Heart right ventricle (tissue), 16 donors: ENCODE results near the gene PRPF38A. TPM values are rescaled to one million over a fixed set of nuclear protein-coding genes. Genes with fewer than 3 reads are reported as not detected.

ENCODE experiments used
- ATAC-seq, 8 donors: fragments of 200-7000 bp; cut with Tn5 transposase; one replicate each; pipeline ENCODE4 v1.9.1; 2020; ENCODE audit warnings: mild to moderate bottlenecking in 8 of 8, moderate library complexity in 8 of 8, moderate number of reproducible peaks in 1 of 8
- DNase-seq, 2 donors: peaks; one replicate each; pipeline ENCODE4 v3.0.0-alpha.2; 2020
- H3K27ac ChIP-seq, 10 donors: fragments of 200-600 bp; sonication (generic) in 2 of 10; one replicate each; pipeline versions ENCODE4 v1.5.0 to v1.8.0; 2020 to 2022; ENCODE audit warnings: mild to moderate bottlenecking in 3 of 10
- H3K27me3 ChIP-seq, 7 donors: fragments of 200-600 bp; one replicate each; pipeline ENCODE4 v1.8.0; 2021 to 2022; ENCODE audit warnings: mild to moderate bottlenecking in 2 of 7
- H3K36me3 ChIP-seq, 9 donors: fragments of 200-600 bp; sonication (generic) in 1 of 9; one replicate each; pipeline versions ENCODE4 v1.5.0 to v1.8.0; 2020 to 2022; ENCODE audit warnings: mild to moderate bottlenecking in 2 of 9
- H3K4me1 ChIP-seq, 9 donors: fragments of 200-600 bp; sonication (generic) in 1 of 9; one replicate each; pipeline versions ENCODE4 v1.5.0 to v1.8.0; 2020 to 2022; ENCODE audit warnings: mild to moderate bottlenecking in 4 of 9
- H3K4me3 ChIP-seq, 10 donors: fragments of 200-600 bp; sonication (generic) in 2 of 10; one replicate each; pipeline versions ENCODE4 v1.5.0 to v1.8.0; 2020 to 2022; ENCODE audit warnings: mild to moderate bottlenecking in 7 of 10, moderate library complexity in 2 of 10
- H3K9me3 ChIP-seq, 11 donors: fragments of 200-600 bp in 10 of 11; sonication (generic) in 2 of 11; one replicate each; pipeline versions ENCODE4 v1.5.0 to v1.8.0; 2013 to 2022; ENCODE audit warnings: mild to moderate bottlenecking in 2 of 11, control low read depth in 1 of 11, moderate library complexity in 1 of 11
- WGBS, 2 donors: extraction: QIAGEN DNeasy Blood & Tissue Kit; methylation state at CpG; one replicate each; pipeline ENCODE4 v1.1.7; 2013; ENCODE audit warnings: inconsistent platforms in 1 of 2; 5-methylcytosine and 5-hydroxymethylcytosine counted together
- intact Hi-C, 10 donors: fragments of 100-400 bp; cut with DNase I; formaldehyde crosslinking; loops; one replicate each; pipeline versions ENCODE4 v1.11.1 to v1.14.2; 2022
- polyA plus RNA-seq, 2 donors: library from polyadenylated mRNA; stranded (reverse); fragments of 200-250 nt; gene quantifications; one replicate each; pipeline ENCODE4 v1.2.3, GENCODE V29; 2013
- total RNA-seq, 10 donors: library from RNA; stranded (reverse); fragmentation: NEBNext Ultra II Directional in 3 of 10; extraction: Animal tissue kit (Norgen Biotek cat#: 25700) in 3 of 10; gene quantifications; one replicate each; pipeline versions ENCODE4 v1.2.1 to v1.2.4, GENCODE V29; 2021 to 2023
- TF ChIP-seq, protein P1 (sequence below), 9 donors: fragments of 200-600 bp; sonication (generic) in 2 of 9; IDR thresholded peaks; one replicate each; pipeline versions ENCODE4 v1.5.0 to v1.8.0; 2021 to 2022; ENCODE audit warnings: antibody characterized with exemption in 9 of 9, mild to moderate bottlenecking in 5 of 9, moderate library complexity in 1 of 9
- donor health status: Arrhythmogenic right ventricular cardiomyopathy.
- donor health status: ischemic (EF 13 %, LVEDD 7.1; RV severe dilation, severe dysfunction).
- donor health status: healthy with polysubstance abuse.
- donor health status: DM: no; HTN: yes; CAD: no.
- donor health status: DM: no; HTN: no; CAD: no.
- donor health status: ischemic (EF 25% LVEDD 6.9; RV normal size, moderate dysfunction).
- donor health status: ischemic (EF 25% LVEDD 5.7; RV mildly dilated, moderate dysfunction).
- donor health status: healthy.
- donor health status: DM: yes; HTN: yes; CAD: no.
- donor health status: Ischemic cardiomyopathy.
- donor health status: ischemic (EF 35%, LVEDD 5.7; RV mildly dilated, moderate dysfunction).
- donor health status: nonischemic (EF 11% LVEDD 7.7; RV severe dilation, severe dysfunction).
- donor health status: DM: yes; HTN: yes; CAD: no.
- donor health status: PGD.
- donor health status: ischemic (EF 29% LVEDD 5.4; RV normal size, mild dysfunction).
- donor health status: nonischemic (EF 23%, LVEDD 6.1; RV moderate dilation, normal function).

The PRPF38A gene
- total and polyA plus RNA-seq, 12 donors = 6.4 to 20.8 (median 18.1) TPM

GRCh38 chr1:52423055-52423454 is 18.7 kb downstream of the PRPF38A start:
- 98% methylated on average over 2 of the region's 2 CpGs for WGBS, 2 donors
- intact Hi-C loops = no loop called here
- H3K4me3 ChIP-seq = no peak overlapping the region
- peak overlapping the region in 3 of 10 donors; percentile 2 to 63 (median 29) for H3K27ac ChIP-seq
- H3K27me3 ChIP-seq = no peaks in the 10 kb centered on the region
- DNase-seq (no peak), ATAC-seq (no peak)
- peaks cover 0 to 95% (median 8%) of the 10 kb centered on the region in 9 donors for H3K36me3 ChIP-seq
- no peaks in the 10 kb centered on the region for H3K9me3 ChIP-seq
- TF ChIP-seq, protein P1, sequence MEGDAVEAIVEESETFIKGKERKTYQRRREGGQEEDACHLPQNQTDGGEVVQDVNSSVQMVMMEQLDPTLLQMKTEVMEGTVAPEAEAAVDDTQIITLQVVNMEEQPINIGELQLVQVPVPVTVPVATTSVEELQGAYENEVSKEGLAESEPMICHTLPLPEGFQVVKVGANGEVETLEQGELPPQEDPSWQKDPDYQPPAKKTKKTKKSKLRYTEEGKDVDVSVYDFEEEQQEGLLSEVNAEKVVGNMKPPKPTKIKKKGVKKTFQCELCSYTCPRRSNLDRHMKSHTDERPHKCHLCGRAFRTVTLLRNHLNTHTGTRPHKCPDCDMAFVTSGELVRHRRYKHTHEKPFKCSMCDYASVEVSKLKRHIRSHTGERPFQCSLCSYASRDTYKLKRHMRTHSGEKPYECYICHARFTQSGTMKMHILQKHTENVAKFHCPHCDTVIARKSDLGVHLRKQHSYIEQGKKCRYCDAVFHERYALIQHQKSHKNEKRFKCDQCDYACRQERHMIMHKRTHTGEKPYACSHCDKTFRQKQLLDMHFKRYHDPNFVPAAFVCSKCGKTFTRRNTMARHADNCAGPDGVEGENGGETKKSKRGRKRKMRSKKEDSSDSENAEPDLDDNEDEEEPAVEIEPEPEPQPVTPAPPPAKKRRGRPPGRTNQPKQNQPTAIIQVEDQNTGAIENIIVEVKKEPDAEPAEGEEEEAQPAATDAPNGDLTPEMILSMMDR (IDR thresholded peaks at IDR 0.05) = no peak
- H3K4me1 ChIP-seq = peaks cover 0 to 24% (median 10%) of the 10 kb centered on the region in 9 donors

DNA sequence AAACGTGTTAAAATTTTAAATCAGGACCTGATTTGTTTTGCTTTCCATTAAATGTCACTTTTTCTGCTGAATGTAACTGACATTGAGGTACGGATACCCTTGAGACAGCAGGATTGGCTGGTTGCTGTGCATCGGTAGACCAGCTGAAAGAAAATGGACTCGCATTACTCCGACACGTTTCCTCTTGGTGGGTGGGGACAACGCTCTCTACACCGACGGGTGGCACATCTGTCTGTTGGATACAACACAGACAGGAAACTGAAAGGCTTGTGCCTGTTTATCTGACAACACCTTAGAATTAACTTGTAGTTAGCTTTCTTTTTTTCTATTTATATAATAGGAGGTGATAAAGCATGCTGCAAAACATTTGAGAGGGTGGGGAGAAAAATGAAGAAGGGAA is 19.4 kb downstream of the PRPF38A start:
- intact Hi-C loops = no loop called here
- H3K9me3 ChIP-seq = no peaks in the 10 kb centered on the region
- TF ChIP-seq, protein P1 (IDR thresholded peaks at IDR 0.05) = no peak
- H3K27me3 ChIP-seq = no peaks in the 10 kb centered on the region
- 23 to 33% methylated on average over 9 of the region's 9 CpGs for WGBS, 2 donors
- peaks cover 0 to 24% (median 10%) of the 10 kb centered on the region in 9 donors for H3K4me1 ChIP-seq
- peak overlapping the region in 6 of 10 donors; percentile 2 to 63 (median 28) for H3K27ac ChIP-seq
- H3K36me3 ChIP-seq = peaks cover 0 to 95% (median 8%) of the 10 kb centered on the region in 9 donors
- peak in 1 of 2 donors; percentile 9 for DNase-seq
- H3K4me3 ChIP-seq = no peak overlapping the region
- ATAC-seq = peak in 6 of 8 donors; percentile 25 to 73 (median 66)

DNA sequence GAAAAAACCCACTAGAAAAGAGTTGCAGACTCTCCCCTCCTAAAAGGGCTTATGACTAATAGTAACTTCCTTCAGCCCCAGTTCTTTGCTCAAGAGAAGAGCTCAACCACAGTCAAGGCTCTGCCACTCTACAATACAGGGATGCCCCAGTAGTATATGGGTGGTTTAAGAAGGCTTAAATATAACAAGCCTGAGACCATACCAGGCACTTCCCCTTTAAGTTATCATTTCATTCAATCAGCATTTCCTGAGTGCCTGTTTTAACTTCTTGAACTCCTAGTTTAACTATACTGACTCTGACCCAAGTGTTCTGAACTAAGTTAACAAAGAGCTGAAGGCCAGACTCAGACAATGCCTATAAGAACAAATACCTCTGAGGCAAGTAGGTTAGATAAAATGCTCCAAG is 19.8 kb downstream of the PRPF38A start:
- DNase-seq = no peak

GRCh38 chr1:52424813-52425212 is 20.4 kb downstream of the PRPF38A start:
- TF ChIP-seq, protein P1 (IDR thresholded peaks at IDR 0.05) = no peak
- peak overlapping the region in 3 of 10 donors; percentile 29 to 63 (median 55) for H3K27ac ChIP-seq
- H3K36me3 ChIP-seq = peaks cover 0 to 95% (median 8%) of the 10 kb centered on the region in 9 donors
- ATAC-seq (no peak), DNase-seq (no peak)
- peaks cover 0 to 24% (median 10%) of the 10 kb centered on the region in 9 donors for H3K4me1 ChIP-seq
- WGBS, 2 donors = 94 to 98% methylated on average over 1 of the region's 1 CpG
- no peak overlapping the region for H3K4me3 ChIP-seq
- no peaks in the 10 kb centered on the region for H3K27me3 ChIP-seq
- intact Hi-C loops = no loop called here
- H3K9me3 ChIP-seq = no peaks in the 10 kb centered on the region

More for the DNA sequence above, 19.8 kb downstream of the PRPF38A start:
- ATAC-seq = peak in 6 of 8 donors; percentile 24 to 44 (median 34)
- H3K4me3 ChIP-seq = no peak overlapping the region
- H3K4me1 ChIP-seq = peaks cover 0 to 24% (median 10%) of the 10 kb centered on the region in 9 donors
- no peaks in the 10 kb centered on the region for H3K9me3 ChIP-seq
- peak overlapping the region in 4 of 10 donors; percentile 21 to 63 (median 42) for H3K27ac ChIP-seq
- intact Hi-C loops = no loop called here
- peaks cover 0 to 95% (median 8%) of the 10 kb centered on the region in 9 donors for H3K36me3 ChIP-seq
- no peaks in the 10 kb centered on the region for H3K27me3 ChIP-seq
- TF ChIP-seq, protein P1 (IDR thresholded peaks at IDR 0.05) = no peak
